Spleen (tissue), 7 donors: ENCODE results near the gene HAUS1.

Experiments
- POLR2AphosphoS5 ChIP-seq, 3 donors: sonication (generic); formaldehyde crosslinking; IDR thresholded peaks; one replicate each; pipeline ENCODE4 v1.5.1; 2017; ENCODE audit warnings: antibody characterized with exemption in 3 of 3
- TF ChIP-seq, protein P1 (sequence below), 11 experiments: fragments of 200-600 bp in 7 of 11; fragments of 450-650 bp in 4 of 11; sonication (generic) in 4 of 11; IDR thresholded peaks in 8 of 11; conservative IDR thresholded peaks in 3 of 11; 1 replicate in 7 of 11; 2 replicates in 4 of 11; pipeline versions ENCODE4 v1.4.0 to v1.8.0; 2016 to 2021; ENCODE audit warnings: antibody characterized with exemption in 11 of 11, inconsistent platforms in 4 of 11, mild to moderate bottlenecking in 1 of 11
- donor health status: DM: no; HTN: no; CAD: no; lungs with moderate emphysema.
- donor health status: DM: no; HTN: no; CAD: no.
- donor health status: DM: no; HTN: no; CAD: no.

DNA sequence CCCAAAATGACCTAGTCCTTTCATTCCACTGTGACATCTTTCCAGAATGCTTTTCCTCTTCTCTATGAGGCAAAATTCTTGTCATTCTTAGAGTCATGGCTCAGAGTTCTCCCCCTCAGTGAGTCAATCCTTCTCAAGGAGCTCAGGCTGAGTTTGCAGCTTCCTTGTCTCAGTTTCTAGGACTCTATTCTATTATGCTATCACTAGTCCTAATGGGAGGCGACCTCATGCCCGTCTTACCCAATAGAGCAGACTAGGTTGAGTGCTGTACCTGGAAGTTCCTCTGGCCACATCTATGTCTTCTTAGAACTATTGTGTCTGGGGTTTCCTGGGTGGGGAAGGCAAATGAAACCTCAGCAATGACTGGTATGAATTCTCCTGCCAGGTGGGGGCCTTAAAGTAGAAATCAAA, 51.5 kb downstream of the HAUS1 start:
- TF ChIP-seq POLR2AphosphoS5 (IDR thresholded peaks at IDR 0.05), result no peak
- TF ChIP-seq, protein P1, sequence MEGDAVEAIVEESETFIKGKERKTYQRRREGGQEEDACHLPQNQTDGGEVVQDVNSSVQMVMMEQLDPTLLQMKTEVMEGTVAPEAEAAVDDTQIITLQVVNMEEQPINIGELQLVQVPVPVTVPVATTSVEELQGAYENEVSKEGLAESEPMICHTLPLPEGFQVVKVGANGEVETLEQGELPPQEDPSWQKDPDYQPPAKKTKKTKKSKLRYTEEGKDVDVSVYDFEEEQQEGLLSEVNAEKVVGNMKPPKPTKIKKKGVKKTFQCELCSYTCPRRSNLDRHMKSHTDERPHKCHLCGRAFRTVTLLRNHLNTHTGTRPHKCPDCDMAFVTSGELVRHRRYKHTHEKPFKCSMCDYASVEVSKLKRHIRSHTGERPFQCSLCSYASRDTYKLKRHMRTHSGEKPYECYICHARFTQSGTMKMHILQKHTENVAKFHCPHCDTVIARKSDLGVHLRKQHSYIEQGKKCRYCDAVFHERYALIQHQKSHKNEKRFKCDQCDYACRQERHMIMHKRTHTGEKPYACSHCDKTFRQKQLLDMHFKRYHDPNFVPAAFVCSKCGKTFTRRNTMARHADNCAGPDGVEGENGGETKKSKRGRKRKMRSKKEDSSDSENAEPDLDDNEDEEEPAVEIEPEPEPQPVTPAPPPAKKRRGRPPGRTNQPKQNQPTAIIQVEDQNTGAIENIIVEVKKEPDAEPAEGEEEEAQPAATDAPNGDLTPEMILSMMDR (IDR thresholded peaks at IDR 0.05 in 8 of 11, conservative IDR thresholded peaks at IDR 0.05 in 3 of 11), result no peak
